A673 (cell line): ENCODE measurements around the gene CA5B.

Source experiments
- EZH2 ChIP-seq: fragments of 200-600 bp; sonication (generic); IDR thresholded peaks from 2 replicates; pipeline ENCODE4 v1.6.1; 2017; ENCODE audit warnings: borderline replicate concordance, low read depth, mild to moderate bottlenecking, mixed read lengths, antibody characterized with exemption, low read length; ENCODE audit not compliant: poor library complexity, severe bottlenecking
- TF ChIP-seq, protein P1 (sequence below): fragments of 300-800, 200-600 bp; sonication (generic); conservative IDR thresholded peaks from 2 replicates; pipeline ENCODE4 v1.5.1; 2017; ENCODE audit warnings: low read depth, mild to moderate bottlenecking, antibody characterized with exemption, low read length, moderate library complexity, mixed read lengths

DNA sequence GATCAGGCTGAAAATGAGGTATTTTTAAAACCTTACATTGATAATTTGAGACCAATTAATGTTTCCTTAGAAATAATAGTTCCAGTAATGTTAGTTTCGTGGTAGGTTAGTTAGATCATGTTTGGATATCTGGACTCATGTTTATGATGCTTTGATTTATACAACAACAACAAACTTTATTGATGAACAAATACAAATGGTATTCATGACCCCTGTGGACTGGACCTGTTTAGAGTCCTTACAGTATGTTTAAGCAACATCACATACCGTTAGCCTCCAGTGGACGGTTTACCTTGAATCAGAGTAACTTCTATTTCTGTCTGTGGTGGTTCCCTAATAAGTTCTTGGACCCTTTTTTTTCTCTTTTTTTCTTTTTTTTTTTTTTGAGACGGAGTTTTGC, 70.2 kb downstream of the CA5B start:
- TF ChIP-seq EZH2, result no peak
- TF ChIP-seq, protein P1, sequence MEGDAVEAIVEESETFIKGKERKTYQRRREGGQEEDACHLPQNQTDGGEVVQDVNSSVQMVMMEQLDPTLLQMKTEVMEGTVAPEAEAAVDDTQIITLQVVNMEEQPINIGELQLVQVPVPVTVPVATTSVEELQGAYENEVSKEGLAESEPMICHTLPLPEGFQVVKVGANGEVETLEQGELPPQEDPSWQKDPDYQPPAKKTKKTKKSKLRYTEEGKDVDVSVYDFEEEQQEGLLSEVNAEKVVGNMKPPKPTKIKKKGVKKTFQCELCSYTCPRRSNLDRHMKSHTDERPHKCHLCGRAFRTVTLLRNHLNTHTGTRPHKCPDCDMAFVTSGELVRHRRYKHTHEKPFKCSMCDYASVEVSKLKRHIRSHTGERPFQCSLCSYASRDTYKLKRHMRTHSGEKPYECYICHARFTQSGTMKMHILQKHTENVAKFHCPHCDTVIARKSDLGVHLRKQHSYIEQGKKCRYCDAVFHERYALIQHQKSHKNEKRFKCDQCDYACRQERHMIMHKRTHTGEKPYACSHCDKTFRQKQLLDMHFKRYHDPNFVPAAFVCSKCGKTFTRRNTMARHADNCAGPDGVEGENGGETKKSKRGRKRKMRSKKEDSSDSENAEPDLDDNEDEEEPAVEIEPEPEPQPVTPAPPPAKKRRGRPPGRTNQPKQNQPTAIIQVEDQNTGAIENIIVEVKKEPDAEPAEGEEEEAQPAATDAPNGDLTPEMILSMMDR, result no peak
